Esophagus muscularis mucosa (tissue), 3 donors: ENCODE data around the gene ZNF652.

Source experiments
- POLR2A ChIP-seq: fragments of 450-650 bp; IDR thresholded peaks from one replicate; pipeline ENCODE4 v1.6.1; 2017; ENCODE audit warnings: antibody characterized with exemption, moderate library complexity, mild to moderate bottlenecking, low read depth
- TF ChIP-seq, protein P1 (sequence below), 3 experiments: fragments of 200-600 bp in 2 of 3; fragments of 450-650 bp in 1 of 3; sonication (generic) in 2 of 3; IDR thresholded peaks; one replicate each; pipeline ENCODE4 v1.5.1; 2017 to 2019; ENCODE audit warnings: antibody characterized with exemption in 3 of 3, mild to moderate bottlenecking in 2 of 3, moderate library complexity in 1 of 3

DNA sequence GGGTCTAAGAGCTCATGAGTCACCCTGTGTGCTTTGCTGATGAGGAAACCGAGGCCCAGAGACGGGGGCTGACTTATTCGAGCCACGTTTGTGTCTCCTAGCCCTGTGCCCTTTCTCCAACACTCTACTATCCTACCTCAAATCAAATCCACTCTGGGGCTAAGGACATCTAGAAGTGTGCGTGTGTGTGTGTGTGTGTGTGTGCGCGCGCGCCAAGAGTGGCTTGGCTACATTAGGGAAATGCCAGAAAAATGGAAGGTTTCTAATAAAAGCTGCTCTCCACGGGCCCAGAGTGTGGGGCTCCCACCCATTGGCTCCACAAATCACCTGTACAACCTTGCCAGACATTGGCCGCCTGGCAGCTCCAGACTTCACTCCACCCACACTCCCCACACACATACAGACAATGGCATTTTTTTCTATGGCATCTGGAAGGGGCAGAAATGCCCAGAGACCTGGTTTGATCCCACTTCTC lies 101.2 kb downstream of the ZNF652 start:
- TF ChIP-seq, protein P1, sequence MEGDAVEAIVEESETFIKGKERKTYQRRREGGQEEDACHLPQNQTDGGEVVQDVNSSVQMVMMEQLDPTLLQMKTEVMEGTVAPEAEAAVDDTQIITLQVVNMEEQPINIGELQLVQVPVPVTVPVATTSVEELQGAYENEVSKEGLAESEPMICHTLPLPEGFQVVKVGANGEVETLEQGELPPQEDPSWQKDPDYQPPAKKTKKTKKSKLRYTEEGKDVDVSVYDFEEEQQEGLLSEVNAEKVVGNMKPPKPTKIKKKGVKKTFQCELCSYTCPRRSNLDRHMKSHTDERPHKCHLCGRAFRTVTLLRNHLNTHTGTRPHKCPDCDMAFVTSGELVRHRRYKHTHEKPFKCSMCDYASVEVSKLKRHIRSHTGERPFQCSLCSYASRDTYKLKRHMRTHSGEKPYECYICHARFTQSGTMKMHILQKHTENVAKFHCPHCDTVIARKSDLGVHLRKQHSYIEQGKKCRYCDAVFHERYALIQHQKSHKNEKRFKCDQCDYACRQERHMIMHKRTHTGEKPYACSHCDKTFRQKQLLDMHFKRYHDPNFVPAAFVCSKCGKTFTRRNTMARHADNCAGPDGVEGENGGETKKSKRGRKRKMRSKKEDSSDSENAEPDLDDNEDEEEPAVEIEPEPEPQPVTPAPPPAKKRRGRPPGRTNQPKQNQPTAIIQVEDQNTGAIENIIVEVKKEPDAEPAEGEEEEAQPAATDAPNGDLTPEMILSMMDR (IDR thresholded peaks at IDR 0.05) = no peak
- no peak for TF ChIP-seq POLR2A
